Cardiac muscle cell (in vitro differentiated cells and primary cell): ENCODE measurements around the gene DPP8. TPM values are rescaled to one million over a fixed set of nuclear protein-coding genes. Genes with fewer than 3 reads are reported as not detected.
"Not testable (repeated sequence)": the region's sequence is repeated elsewhere in the genome, so short reads cannot be mapped to it uniquely, and the experiment has no call there.

Experiments used
- DNase-seq, 2 donors: peaks; one replicate each; pipeline versions ENCODE4 v3.0.0 to v3.0.0-alpha.2; 2010 to 2017; ENCODE audit warnings: low read depth in 1 of 2, low spot score in 1 of 2
- H3K27ac ChIP-seq: fragments of 200-600 bp; sonication (generic); 2 replicates; pipeline ENCODE4 v1.5.1; 2016
- H3K27me3 ChIP-seq: fragments of 200-600 bp; sonication (generic); 2 replicates; pipeline ENCODE4 v1.6.0; 2016; ENCODE audit warnings: control low read depth
- H3K36me3 ChIP-seq: fragments of 200-600 bp; sonication (generic); 2 replicates; pipeline ENCODE4 v1.5.1; 2016; ENCODE audit warnings: control low read depth
- H3K4me1 ChIP-seq: fragments of 200-600 bp; sonication (generic); 2 replicates; pipeline ENCODE4 v1.8.1; 2017; ENCODE audit warnings: low read depth, mild to moderate bottlenecking, mixed run types
- H3K4me3 ChIP-seq: fragments of 200-600 bp; sonication (generic); 2 replicates; pipeline ENCODE4 v1.5.1; 2016; ENCODE audit warnings: mild to moderate bottlenecking
- H3K9me3 ChIP-seq: fragments of 200-600 bp; sonication (generic); 2 replicates; pipeline ENCODE4 v1.5.1; 2017; ENCODE audit warnings: low read depth, mild to moderate bottlenecking, control low read depth
- CTCF ChIP-seq: IDR thresholded peaks from 2 replicates; pipeline ENCODE4 v1.5.1; 2012; ENCODE audit warnings: low read depth, mild to moderate bottlenecking, low read length
- polyA plus RNA-seq: library from polyadenylated mRNA; unstranded; fragments of >200 nt; fragmentation: Nextera tagmentation; extraction: Ambion mirVana; gene quantifications from 2 replicates; pipeline ENCODE4 v1.2.1, GENCODE V29; 2016
- total RNA-seq: library from RNA; depleted of rRNA; stranded (reverse); fragments of >200 nt; gene quantifications from 2 replicates; pipeline ENCODE4 v1.2.3, GENCODE V29; 2016

Gene DPP8
- total and polyA plus RNA-seq, 2 experiments from 2014 or later = 21.4 to 23.2 TPM

- Histone ChIP-seq H3K36me3 (peaks cover 24% of the 10 kb centered on the region), H3K9me3 (no peaks in the 10 kb centered on the region), H3K4me1 (no peaks in the 10 kb centered on the region), H3K27ac (no peak overlapping the region), H3K27me3 (no peaks in the 10 kb centered on the region), H3K4me3 (no peak overlapping the region)
- TF ChIP-seq CTCF = no peak
- no peak for DNase-seq
Measured at GRCh38 chr15:65556622-65557021, 39.1 kb upstream of the DPP8 start.

- H3K27me3 ChIP-seq = no peaks in the 10 kb centered on the region
- no peak for DNase-seq
- H3K4me1 ChIP-seq = no peaks in the 10 kb centered on the region
- H3K4me3 ChIP-seq = no peak overlapping the region
- TF ChIP-seq CTCF = no peak
- no peaks in the 10 kb centered on the region for H3K9me3 ChIP-seq
- H3K27ac ChIP-seq = no peak overlapping the region
- peaks cover 19% of the 10 kb centered on the region for H3K36me3 ChIP-seq
Measured at GRCh38 chr15:65553691-65554090, 36.2 kb upstream of the DPP8 start.

GRCh38 chr15:65552851-65553250, 35.4 kb upstream of the DPP8 start:
- H3K9me3 ChIP-seq, H3K4me3 ChIP-seq, H3K27ac ChIP-seq, H3K4me1 ChIP-seq, DNase-seq, H3K27me3 ChIP-seq: not testable (repeated sequence)
- peaks cover 19% of the 10 kb centered on the region for H3K36me3 ChIP-seq

- Histone ChIP-seq H3K9me3 (no peaks in the 10 kb centered on the region), H3K4me1 (no peaks in the 10 kb centered on the region), H3K36me3 (peaks cover 15% of the 10 kb centered on the region), H3K27ac (no peak overlapping the region), H3K4me3 (no peak overlapping the region), H3K27me3 (no peaks in the 10 kb centered on the region)
- no peak for TF ChIP-seq CTCF
- DNase-seq = no peak
Measured at GRCh38 chr15:65551183-65551582, 33.7 kb upstream of the DPP8 start.

- H3K27me3 ChIP-seq = no peaks in the 10 kb centered on the region
- no peaks in the 10 kb centered on the region for H3K9me3 ChIP-seq
- no peak for TF ChIP-seq CTCF
- no peak overlapping the region for H3K4me3 ChIP-seq
- H3K27ac ChIP-seq = no peak overlapping the region
- H3K4me1 ChIP-seq = no peaks in the 10 kb centered on the region
- DNase-seq = peak in 1 of 2 donors; percentile 34
- H3K36me3 ChIP-seq = peaks cover 10% of the 10 kb centered on the region
Measured at GRCh38 chr15:65550681-65551098, 33.2 kb upstream of the DPP8 start.

- H3K27me3 ChIP-seq, H3K27ac ChIP-seq, DNase-seq, H3K4me1 ChIP-seq, H3K9me3 ChIP-seq, H3K36me3 ChIP-seq, H3K4me3 ChIP-seq: not testable (repeated sequence)
Measured at GRCh38 chr15:65549288-65549687, 31.8 kb upstream of the DPP8 start.

- no peaks in the 10 kb centered on the region for H3K9me3 ChIP-seq
- no peaks in the 10 kb centered on the region for H3K4me1 ChIP-seq
- H3K36me3 ChIP-seq = no peaks in the 10 kb centered on the region
- no peak overlapping the region for H3K4me3 ChIP-seq
- no peak for TF ChIP-seq CTCF
- H3K27ac ChIP-seq = no peak overlapping the region
- no peak for DNase-seq
- H3K27me3 ChIP-seq = no peaks in the 10 kb centered on the region
Measured at GRCh38 chr15:65547841-65548240, 30.4 kb upstream of the DPP8 start.
